Activated CD8-positive, alpha-beta memory T cell treated with anti-CD3 and anti-CD28 coated beads for 4 hours (primary cell): ENCODE data around the gene NME1.
"Not testable (repeated sequence)": the region's sequence is repeated elsewhere in the genome, so short reads cannot be mapped to it uniquely, and the experiment has no call there.

Experiments used
- DNase-seq, 2 donors: peaks; one replicate each; pipeline ENCODE4 v3.0.0-alpha.2; 2020; ENCODE audit warnings: low read depth in 2 of 2

The NME1 gene

DNA sequence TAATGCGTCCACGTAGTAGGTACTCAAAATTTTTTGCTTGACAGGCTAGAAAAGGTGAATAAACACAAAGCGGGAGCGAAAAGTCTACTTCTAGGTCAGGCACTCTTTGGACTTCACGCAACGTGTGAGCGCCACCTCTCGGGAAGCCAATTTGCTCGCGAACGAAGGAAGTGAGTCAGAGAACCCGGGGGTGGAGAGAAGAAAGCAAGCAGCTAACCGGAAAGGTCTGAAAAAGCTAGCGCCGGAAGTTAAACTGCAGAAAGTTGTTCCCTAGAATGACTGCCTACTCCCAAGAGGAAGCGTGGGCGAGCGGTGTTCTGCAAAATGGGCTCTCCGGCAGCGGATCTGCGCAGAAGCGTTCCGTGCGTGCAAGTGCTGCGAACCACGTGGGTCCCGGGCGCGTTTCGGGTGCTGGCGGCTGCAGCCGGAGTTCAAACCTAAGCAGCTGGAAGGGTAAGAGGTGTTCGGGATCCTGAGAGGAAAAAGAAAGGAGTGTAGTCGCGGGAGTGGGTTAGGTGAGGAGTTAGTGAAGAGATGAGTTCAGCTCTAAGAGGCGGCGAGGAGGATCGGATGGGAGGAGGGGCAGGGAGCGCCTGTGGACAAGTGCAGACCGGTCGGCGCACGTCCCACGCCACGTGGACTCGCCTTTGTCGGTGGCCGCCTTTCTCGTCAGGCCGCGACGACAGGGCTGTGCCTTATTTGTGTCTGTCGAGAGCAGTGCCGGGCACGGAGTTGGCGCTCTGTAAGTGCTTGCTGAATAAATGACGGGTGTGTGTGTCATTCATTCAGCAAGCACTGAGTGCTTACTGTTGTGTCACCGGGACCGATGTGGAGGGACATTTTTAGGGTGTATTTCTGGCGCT is at the start of gene NME1:
TSS of gene NME1 (plus strand) at position 350 of the 863 bp plus-strand sequence. CDS start 2,096 bp downstream, outside the sequence.
- DNase-seq, result peak; percentile 95 to 97

DNA sequence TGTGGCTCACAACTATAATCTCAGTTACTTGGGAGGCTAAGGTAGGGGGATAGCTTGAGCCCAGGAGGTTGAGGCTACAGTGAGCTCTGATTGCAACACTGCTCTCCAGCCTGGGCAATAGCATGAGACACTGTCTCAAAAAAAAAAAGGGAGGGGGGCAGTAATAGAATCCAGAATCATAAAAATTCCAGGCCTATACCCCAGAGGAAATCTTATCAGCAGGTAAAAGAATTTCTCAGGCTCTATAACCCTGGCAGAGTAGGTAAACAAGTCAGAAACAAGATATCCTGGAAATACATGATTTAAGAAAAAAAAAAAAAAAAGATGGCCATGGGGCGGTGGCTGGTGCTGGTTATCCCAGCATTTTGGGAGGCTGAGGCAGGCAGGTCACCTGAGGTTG is 45.6 kb upstream of the NME1 start:
- no peak for DNase-seq

DNA sequence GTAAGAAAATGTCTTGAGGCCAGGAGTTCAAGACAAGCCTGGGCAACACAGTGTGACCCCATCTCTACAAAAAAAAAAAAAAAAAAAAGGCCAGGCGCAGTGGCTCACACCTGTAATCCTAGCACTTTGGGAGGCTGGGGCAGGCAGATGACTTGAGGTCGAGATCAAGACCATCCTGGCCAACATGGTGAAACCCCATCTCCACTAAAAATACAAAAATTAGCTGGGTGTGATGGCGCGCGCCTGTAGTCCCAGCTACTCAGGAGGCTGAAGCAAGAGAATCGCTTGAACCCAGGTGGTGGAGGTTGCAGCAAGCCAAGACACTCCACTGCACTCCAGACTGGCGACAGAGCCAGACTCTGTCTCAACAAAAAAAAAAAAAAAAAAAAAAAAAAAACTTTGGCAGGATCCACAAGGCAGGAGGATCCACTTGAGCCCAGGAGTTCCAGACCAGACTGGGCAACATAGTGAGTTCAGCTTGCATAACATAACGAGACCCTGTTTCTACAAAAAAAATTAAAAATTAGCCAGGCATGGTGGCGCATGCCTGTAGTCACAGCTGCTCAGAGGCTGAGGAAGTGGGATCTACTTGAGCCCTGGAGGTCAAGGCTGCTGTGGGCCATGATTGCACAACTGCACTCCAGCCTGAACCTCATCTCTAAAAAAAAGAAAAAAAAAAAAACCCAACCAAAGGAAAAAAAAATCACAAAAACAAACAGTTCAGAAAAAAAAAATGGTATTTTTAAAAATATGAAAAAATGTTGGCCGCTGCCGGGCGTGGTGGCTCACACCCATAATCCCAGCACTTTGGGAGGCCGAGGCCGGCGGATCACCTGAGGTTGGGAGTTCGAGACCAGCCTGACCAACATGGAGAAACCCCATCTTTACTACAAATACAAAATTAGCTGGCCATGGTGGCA is 40.8 kb upstream of the NME1 start:
- DNase-seq, result not testable (repeated sequence)

DNA sequence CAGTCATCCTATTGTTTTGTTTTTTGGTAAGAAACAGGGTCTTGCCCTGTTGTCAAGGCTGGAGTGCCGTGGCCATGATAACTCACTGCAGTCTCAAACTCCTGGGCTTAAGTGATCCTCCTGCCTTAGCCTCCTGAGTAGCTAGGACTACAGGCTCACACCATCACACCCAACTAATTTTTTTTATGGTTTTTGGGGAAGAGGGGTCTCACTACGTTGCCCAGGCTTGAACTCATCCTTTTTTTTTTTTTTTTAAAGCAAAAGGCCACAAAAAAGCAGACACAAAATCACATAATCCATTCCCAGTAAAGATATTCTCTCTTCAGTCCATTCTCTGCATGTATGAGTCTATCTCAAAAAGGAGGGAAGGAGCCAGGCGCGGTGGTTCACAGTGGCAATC is 38.2 kb upstream of the NME1 start:
- DNase-seq, result no peak

DNA sequence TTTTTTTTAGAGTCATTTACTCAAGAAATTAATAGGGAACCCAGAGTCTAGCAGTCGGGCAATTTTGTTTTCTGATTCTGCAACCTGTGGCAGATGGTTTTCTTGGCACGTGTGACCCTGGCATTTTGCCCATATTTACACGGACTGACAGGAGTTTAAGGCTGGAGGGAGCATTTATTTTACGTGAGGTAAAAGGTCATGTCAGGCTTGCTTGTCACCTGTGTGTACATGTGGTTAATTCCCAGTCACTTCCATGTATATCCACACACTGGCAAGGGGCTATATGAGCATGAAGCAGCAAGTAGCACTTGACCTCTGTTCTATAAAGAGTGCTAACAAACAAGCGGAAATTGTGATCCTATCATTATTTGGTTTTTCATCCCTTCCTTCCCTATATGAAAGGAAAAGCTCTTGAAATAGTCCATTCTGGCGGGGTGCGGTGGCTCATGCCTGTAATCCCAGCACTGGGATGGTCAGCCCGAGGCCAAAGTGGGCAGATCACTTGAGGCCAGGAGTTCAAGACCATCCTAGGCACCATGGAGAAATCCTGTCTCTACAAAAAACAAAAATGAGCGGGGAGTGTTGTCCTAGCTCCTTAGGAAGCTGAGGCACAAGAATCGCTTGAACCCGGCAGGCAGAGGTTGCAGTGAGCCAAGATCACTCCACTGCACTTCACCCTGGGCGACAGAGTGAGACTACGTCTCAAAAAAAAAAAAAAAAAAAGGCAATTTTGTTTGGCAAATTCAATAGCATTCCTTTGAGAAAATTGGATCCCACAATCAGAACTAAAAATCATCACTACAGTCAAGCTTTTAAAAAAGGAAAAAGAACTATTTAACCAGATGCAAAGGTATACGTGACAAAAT is 34.8 kb upstream of the NME1 start:
- DNase-seq, result no peak

DNA sequence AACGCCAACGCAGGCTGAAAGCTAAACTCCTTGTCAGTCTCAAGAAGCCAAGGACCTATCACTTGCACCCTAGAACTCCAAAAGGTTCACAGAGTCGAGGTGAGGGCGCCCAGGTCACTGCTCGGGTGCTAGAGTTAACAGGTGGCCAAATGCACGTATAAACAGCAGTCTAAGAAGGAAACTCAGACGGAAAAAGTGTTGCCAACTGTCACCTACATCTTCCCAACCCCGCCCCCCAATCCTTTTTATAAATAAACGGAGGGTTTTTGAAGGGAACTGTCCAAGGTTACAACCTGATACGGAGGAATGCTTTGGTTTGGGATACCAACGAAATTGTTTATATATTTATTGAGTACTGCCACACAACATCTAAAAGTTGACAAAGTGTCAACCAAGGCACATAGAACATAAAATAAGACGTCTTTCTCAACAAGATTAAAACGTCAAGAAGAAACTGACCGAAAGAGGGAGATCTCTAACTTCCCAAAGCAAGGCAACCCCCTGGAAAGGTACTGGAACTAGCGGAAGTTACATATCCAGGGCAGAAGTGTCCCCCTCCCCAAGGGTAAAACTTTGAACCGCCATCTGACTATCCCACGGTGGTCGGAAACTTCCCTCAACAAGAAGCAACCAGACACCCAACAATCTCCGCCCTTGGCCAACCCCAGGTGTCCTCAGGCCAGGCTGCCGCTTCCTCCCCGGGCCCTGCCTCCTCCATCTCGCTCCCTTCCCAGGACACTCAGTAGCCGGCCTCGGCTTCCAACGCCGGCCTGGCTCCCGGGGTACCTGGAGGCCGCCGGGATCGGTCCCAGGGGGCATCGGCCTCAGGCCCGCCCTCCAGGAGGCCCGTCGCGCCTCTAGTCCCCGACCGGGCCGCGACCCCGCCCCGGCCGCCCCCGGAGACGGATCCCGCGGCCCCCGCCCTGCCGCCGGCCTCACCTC is 33.7 kb upstream of the NME1 start:
- peak in 1 of 2 donors; percentile 5 for DNase-seq

DNA sequence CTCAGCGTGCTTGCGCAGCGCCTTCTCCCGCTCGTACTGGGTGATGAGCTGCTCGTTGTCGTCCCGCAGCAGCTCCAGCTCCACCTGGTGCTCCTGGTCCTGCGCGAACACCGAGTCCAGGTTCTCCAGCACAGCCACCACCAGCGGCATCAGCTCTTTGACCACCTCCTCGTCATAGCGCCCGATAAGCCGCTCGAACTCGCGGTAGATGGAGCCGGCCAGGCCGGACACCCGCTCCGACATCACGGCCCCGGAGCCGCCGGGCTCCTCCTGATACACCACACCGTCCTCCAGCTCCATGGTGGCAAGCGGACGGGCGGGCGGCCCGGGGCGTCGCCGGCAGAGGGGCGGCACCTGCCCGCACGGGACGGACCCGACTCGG is 33.0 kb upstream of the NME1 start:
- peak in 1 of 2 donors; percentile 13 for DNase-seq

DNA sequence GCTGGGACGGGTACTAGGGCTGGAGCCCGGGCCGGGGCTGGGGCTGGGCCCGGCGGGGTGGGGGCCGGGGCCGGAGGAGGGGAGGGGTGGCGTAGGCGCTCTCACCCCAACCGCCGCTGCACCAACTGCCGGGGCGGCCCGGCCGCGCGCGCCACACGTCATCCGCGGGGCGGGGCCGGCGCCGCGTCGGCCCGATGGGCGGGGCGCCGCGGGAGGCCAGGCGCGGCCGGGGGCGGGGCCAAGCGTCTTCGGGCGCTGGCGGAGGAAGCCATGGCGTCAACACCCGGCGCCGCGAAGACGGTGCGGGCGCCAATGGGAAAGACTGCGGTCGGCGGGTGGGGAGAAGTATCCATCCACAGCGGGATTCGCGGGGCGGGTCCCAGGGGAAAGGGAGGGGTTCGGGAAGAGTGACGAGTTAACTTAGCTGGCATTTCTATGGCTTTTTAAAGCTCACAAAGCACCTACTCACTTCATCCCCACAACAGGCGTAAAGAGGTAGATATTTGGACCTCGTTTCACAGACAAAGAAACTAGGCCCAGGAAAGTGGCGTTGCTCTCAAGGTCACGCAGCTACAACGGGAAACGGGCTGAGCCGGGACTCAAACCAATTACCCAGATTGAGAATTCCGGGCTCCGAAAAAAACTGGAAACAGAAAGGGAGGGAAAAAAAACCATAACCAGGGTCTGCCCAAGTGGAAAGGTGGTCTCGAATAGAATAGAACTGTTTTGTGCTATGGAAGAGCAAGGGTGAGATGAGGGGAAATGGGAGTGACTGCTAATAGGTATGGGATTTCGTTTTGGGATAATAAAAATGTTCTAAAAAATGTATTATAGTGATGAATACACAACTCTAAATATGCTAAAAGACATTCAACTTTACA is 32.4 kb upstream of the NME1 start, which contains the start of gene SPAG9:
TSS of gene SPAG9 (minus strand) at position 130 of the 881 bp plus-strand sequence. CDS start 212 bp downstream, outside the sequence.
- peak; percentile 76 for DNase-seq

DNA sequence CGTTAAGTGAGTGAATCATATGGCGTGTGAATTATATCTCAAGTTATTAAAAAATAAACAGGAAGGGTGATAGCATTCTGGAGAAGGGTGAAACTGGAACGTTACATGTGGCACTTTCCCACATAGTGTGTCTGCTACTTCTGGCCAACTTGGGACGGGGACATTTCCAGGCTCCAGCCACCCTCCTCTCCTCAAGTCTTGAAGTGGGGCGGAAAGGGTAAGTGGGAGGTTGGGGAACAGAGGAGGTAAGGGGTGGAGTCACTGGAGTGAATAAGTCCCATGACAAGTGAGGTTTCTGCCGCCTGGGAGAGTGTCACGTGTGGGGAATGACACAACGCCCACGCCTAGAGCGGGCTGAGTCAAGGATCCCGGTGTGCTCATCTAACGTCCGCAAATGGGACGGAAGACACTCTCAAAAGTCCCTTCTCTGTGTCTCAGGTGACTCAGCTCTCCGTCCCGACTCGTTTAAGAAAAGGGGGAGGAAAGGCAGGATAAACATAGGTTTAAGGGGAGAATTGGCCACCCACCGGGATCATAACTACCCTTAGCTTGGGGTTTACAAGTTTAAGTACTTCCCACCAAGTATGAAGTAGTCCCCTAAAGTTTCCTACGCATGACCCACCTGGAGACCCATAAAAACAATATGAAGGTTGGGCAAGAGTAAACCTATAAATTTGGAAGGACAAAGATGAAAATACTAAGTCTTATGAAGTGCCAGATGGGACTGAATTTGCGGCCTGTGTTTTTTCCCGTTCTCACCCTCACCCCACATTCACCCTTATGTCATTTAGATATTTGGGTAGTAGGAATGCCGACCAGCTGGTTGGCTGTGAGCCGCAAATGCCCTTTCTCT is 31.5 kb upstream of the NME1 start:
- peak; percentile 70 to 86 for DNase-seq

DNA sequence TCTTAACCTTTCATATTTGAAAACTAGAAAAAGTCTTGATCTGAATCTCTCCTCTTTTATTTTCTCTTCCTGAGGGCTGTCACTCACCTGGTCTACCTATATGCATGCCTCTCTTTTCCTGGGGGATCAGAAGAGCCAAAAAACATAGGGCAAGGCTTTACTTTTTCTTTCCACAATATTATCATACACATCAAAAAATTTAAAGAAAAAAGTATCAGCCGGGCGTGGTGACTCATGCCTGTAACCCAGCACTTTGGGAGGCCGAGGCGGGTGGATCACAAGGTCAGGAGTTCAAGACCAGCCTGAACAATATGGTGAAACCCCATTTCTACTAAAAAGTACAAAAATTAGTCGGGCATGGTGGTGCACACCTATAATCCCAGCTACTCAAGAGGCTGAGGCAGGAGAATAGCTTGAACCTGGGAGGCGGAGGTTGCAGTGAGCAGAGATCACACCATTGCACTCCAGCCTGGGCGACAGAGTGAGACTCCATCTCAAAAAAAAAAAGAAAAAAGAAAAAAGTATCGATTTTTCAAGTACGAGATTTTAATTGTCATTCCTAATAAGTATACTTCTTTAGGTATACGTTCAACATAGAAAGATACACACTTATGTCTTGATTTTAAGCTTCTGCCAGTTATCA is 30.8 kb upstream of the NME1 start:
- not testable (repeated sequence) for DNase-seq

DNA sequence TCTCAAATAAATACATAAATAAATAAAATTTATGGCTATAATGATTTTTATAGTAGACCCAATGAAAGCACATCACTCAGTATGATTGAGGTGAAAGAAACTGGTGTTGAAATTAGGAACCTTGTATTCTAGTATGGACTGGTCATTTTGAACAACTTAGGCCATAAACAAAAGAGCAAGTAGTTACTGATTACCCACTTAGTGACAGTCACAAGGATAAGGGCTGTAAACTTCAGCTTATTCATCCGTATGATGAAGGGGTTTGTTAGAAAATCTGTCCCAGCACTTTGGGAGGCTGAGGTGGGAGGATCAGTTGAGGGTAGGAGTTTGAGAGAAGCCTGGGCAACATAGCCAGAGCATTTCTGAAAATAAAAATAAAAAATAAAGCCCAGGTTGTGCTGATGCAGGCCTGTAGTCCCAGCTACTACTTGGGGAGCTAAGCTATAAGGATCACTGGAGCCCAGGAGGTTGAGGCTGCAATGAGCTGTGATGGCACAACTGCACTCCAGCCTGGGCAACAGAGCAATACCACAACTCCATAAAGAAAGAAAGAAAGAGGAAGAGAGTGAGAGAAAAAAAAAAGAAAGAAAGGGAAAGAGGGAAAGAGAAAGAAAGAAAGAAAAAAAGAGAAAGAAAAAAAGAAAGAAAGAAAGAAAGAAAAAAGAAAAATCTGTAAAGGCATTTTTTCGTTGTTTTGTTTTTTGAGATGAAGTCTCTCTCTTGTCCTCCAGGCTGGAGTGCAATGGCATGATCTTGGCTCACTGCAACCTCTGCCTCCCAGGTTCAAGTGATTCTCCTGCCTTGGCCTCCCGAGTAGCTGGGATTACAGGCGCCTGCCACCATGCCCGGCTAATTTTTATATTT is 28.5 kb upstream of the NME1 start:
- no peak for DNase-seq

DNA sequence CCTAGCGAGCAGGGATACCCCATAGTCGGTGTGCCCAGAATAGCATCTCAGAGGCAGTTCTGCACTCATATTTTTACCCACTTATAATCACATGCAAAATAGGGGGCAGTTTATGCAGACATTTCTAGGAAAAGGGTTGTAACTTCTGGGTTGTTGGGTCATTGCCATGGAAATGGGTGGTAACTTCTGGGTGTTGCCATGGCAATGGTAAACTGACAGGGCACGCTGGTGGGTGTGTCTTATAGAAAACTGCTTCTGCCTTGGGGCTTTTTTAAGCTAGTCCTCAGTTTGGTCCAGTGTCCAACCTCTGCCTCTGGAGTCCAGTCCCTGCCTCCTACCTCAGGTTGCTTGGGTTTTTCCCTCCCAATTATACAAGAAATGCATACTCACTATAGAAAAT is 25.3 kb upstream of the NME1 start:
- DNase-seq, result no peak

DNA sequence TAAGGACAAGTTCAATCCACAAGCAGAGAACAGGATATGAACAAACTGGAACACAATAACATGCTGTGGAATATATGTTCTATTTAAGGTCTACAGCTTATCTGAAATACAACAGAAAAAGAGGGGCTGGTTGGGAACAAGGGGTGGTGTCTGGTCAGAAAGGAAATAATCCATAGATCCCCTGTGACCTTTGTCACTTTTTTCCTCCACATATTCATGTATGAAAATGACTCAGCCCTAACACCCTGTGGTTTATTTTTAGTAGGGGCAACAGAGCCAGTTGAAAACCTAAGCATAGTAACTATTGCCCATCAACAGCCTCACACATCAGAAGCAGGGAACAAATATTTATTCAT is 20.4 kb upstream of the NME1 start:
- DNase-seq, result no peak

DNA sequence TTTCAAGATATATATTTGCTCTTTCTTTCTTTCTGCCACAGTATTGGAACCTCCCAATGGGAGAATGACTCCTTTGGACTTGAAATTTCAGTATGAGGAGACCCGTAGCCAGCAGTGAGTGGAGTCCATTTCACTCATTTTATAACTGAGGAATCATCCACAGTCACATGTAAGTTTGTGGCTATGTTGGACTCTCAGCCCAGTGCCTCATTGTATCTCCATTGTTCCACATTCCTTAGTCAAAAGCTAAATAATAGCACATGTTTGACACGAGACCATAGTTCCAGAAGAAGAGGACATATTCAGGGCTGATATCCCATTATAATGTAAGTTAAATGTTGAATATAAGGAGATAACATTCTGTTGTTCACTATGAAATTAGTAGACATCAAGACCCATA is 20.0 kb upstream of the NME1 start:
- no peak for DNase-seq

DNA sequence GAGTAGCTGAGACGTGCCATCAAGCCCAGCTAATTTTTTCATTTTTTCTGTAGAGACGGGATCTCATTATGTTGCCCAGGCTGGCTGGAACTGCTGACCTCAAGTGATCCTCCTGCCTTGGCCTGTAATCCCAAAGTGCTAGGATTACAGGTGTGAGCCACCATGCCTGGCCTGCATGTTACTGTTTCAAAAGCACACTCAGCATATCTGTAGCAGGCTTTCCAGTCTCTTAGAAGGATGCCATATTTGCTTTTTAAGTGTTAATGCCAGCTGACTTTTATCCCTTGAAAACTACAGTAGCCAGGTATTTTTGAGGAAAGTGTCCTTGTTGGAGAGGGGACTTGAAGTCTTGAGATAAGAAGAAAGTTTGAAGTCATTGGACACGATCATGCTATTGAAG is 17.4 kb upstream of the NME1 start:
- DNase-seq, result no peak

DNA sequence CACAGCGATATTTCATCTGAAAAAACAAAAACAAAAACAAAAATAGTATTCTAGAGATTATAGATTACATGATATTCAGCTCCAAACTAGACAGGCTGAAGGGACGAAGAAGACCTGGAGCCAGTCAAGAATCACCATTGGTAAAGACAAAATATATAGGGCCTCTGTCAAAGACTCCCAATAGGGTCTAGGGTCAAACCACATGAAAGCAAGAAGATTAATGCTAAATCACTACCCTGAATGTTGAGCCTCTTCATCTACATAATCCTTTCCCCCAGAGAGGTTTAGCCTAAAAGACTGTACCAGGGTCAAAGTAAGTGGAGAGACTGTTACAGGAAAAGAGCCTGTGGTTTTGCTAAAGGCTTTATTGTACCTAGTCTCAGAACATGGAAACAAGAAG is 10.8 kb upstream of the NME1 start:
- no peak for DNase-seq
